Measurements from ENCODE around the gene KYAT1. TPM values are rescaled to one million over a fixed set of nuclear protein-coding genes. Genes with fewer than 3 reads are reported as not detected.

Gene KYAT1
- polyA plus RNA-seq, 1 donor (not counting 4 experiments of a cell fraction or from before 2014, with no cell fraction given) = 10.9 TPM

DNA sequence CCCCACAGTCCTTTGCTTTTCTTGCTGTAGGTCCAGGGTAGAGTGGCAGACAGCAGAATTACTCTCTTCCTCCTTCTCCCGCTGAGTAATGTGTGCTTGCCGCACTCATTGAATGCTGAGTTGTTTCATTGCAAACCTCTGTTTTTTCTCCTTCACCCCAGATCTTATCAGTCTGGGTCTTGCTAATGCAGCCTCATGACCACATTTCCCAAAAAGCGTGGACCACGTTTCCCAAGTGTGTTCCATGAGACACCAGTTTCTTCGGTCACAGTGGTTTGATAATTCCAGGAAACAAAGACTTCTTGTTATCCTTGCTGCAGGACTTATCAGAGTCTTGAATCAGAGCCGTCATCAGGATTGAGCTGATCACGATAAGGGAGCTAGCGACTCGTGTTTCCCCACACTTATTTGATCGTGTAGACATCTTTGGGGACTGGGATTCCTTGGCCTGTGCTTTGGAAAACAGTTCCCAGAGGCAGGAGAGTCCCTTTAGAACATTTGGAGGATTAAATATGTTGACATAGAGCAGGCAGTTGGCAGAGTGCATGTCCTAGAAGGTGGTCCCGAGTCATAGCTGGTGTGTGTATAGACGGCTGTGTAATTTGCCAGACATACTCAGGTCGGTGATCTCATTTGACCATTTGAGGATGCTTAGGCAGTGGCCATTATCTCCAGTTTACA is 4.6 kb upstream of the KYAT1 start:
- Histone ChIP-seq H3K4me2 (ENCODE audit: control insufficient read depth, extremely low read depth, insufficient read depth, low read depth, low read length) (peak overlapping the region; percentile 1), H2AFZ (ENCODE audit: control insufficient read depth, low read length) (no peak overlapping the region), H4K20me1 (ENCODE audit: control insufficient read depth, extremely low read depth, insufficient read depth, low read length) (peaks cover 5% of the 10 kb centered on the region), H3K9ac (ENCODE audit: control insufficient read depth, extremely low read depth, insufficient read depth, low read length) (no peak overlapping the region), H3K36me3 (ENCODE audit: control insufficient read depth in 2 of 2, extremely low read depth in 1 of 2, insufficient read depth in 2 of 2, low read length in 2 of 2) (peaks cover 26 to 32% of the 10 kb centered on the region in 2 experiments), H3K27me3 (ENCODE audit: control insufficient read depth, extremely low read depth, insufficient read depth, low read length) (no peaks in the 10 kb centered on the region), H3K79me2 (ENCODE audit: control insufficient read depth, insufficient read depth, low read length) (peaks cover 73% of the 10 kb centered on the region), H3K9me3 (ENCODE audit: control insufficient read depth, low read depth, low read length) (no peaks in the 10 kb centered on the region), H3K9me1 (ENCODE audit: control insufficient read depth, extremely low read depth, insufficient read depth, low read length) (peaks cover 4% of the 10 kb centered on the region), H3K27ac (ENCODE audit: control insufficient read depth, insufficient read depth, low read length) (no peak overlapping the region), H3K4me1 (ENCODE audit: control insufficient read depth, extremely low read depth, insufficient read depth, low read length) (peaks cover 64% of the 10 kb centered on the region), H3K4me3 (ENCODE audit: control insufficient read depth in 2 of 3, extremely low read depth in 1 of 3, insufficient read depth in 2 of 3, low read depth in 1 of 3, low read length in 3 of 3) (no peak overlapping the region)
- dilution Hi-C loops (cut with MboI; ENCODE audit: extremely low pct_ligation_motif_present, low sequenced_read_pairs) = no loop called here
- no peak for DNase-seq (ENCODE audit: low read depth, low spot score)
- no peak for TF ChIP-seq CTCF (optimal IDR thresholded peaks at IDR 0.05 in 1 of 3, IDR thresholded peaks at IDR 0.05 in 1 of 3, conservative IDR thresholded peaks at IDR 0.05 in 1 of 3; ENCODE audit: extremely low read depth in 1 of 3, insufficient read depth in 2 of 3, low read length in 3 of 3)
- no peak for TF ChIP-seq EZH2 (IDR thresholded peaks at IDR 0.05; ENCODE audit: low read length)
- FAIRE-seq = peak; percentile 29

DNA sequence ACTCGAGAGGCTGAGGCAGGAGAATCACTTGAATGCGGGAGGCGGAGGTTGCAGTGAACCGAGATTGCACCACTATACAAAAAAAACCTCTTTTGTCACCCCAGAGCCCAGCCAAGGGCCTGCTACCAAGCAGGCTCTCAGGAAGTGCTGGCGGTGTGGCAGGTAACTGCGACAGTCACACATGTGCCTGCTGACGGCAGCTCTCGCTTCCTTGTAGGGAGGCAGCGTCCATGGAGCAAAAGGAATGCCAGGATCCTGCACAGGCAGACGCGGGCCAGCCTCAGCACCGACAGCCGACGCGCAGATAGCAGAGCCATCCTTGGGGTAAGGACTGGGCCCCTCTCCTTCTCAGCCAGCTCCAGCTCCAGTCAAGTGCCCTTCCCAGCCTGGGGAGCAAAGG is 4.0 kb upstream of the KYAT1 start:
- Histone ChIP-seq H3K4me2 (ENCODE audit: control insufficient read depth, extremely low read depth, insufficient read depth, low read depth, low read length) (peak overlapping the region; percentile 100), H4K20me1 (ENCODE audit: control insufficient read depth, extremely low read depth, insufficient read depth, low read length) (peaks cover 5% of the 10 kb centered on the region), H3K27me3 (ENCODE audit: control insufficient read depth, extremely low read depth, insufficient read depth, low read length) (no peaks in the 10 kb centered on the region), H3K79me2 (ENCODE audit: control insufficient read depth, insufficient read depth, low read length) (peaks cover 75% of the 10 kb centered on the region), H3K9ac (ENCODE audit: control insufficient read depth, extremely low read depth, insufficient read depth, low read length) (no peak overlapping the region), H3K9me1 (ENCODE audit: control insufficient read depth, extremely low read depth, insufficient read depth, low read length) (peaks cover 4% of the 10 kb centered on the region), H3K9me3 (ENCODE audit: control insufficient read depth, low read depth, low read length) (no peaks in the 10 kb centered on the region), H3K27ac (ENCODE audit: control insufficient read depth, insufficient read depth, low read length) (no peak overlapping the region), H3K4me3 (ENCODE audit: control insufficient read depth in 2 of 3, extremely low read depth in 1 of 3, insufficient read depth in 2 of 3, low read depth in 1 of 3, low read length in 3 of 3) (no peak overlapping the region), H3K36me3 (ENCODE audit: control insufficient read depth in 2 of 2, extremely low read depth in 1 of 2, insufficient read depth in 2 of 2, low read length in 2 of 2) (peaks cover 24 to 32% of the 10 kb centered on the region in 2 experiments), H3K4me1 (ENCODE audit: control insufficient read depth, extremely low read depth, insufficient read depth, low read length) (peaks cover 64% of the 10 kb centered on the region), H2AFZ (ENCODE audit: control insufficient read depth, low read length) (no peak overlapping the region)
- FAIRE-seq (no peak), DNase-seq (ENCODE audit: low read depth, low spot score) (no peak)
- TF ChIP-seq CTCF (optimal IDR thresholded peaks at IDR 0.05 in 1 of 3, IDR thresholded peaks at IDR 0.05 in 1 of 3, conservative IDR thresholded peaks at IDR 0.05 in 1 of 3; ENCODE audit: extremely low read depth in 1 of 3, insufficient read depth in 2 of 3, low read length in 3 of 3) (no peak), EZH2 (IDR thresholded peaks at IDR 0.05; ENCODE audit: low read length) (no peak)
- dilution Hi-C loops (cut with MboI; ENCODE audit: extremely low pct_ligation_motif_present, low sequenced_read_pairs) = no loop called here

Measured in keratinocyte (primary cell).